ENCODE results near the gene SMIM41. TPM values are rescaled to one million over a fixed set of nuclear protein-coding genes. Genes with fewer than 3 reads are reported as not detected.

The SMIM41 gene
- total RNA-seq, 1 experiment from 2014 or later: not detected

DNA sequence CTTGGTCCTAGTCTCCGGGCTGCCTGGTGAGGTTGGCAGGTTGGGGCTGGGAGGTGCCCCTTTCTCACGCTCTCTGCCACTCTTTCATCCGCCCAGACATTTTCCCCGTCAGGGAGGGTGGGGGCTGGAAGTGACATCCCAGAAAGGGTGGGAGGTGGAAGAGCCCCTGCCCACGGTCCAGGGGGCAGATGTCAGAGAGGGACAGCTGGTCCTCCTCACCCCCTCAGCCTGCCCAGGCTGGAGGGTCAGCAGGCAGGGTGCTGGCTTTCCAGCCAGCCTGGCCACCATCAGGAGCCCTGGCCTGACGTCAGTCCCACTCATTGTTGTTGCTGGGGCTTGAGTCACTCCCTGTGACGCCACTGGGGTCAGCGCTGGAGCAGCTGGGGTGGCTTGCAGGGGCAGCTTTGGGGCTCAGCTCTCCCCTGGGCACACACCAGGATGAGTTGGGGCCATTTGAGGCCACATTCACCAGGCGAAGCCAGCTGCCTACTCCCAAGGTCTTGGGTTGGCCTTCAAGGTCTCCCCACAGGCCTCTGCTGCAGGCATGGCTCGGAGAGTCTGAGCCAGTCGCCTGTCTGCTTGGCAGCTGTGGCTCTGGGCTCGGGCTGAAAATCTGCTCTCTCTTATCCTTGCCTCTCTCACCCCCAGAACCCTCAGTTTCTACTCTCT, 15.4 kb upstream of the SMIM41 start:
- POLR2A ChIA-PET (ENCODE audit: unreplicated experiment): interaction anchor here (0.6 kb wide), 1 partner anchor 38 kb away, joined by 5 read pairs; no protein-coding TSS in a partner anchor
- Histone ChIP-seq H3K4me3 (ENCODE audit: low read length) (no peak overlapping the region), H3K9ac (ENCODE audit: low read length) (no peak overlapping the region), H3K27me3 (ENCODE audit: low read length) (no peaks in the 10 kb centered on the region), H3K79me2 (ENCODE audit: low read length) (no peaks in the 10 kb centered on the region), H2AFZ (ENCODE audit: low read length) (no peak overlapping the region), H3K4me2 (ENCODE audit: low read length) (no peak overlapping the region), H3K27ac (ENCODE audit: low read length) (no peak overlapping the region), H3K9me2 (replicated peaks; ENCODE audit: low read length) (no peaks in the 10 kb centered on the region), H3F3A (ENCODE audit: low read length, unreplicated experiment) (no peaks in the 10 kb centered on the region), H3K9me3 (ENCODE audit: low read length) (no peaks in the 10 kb centered on the region), H4K20me1 (ENCODE audit: low read length) (no peaks in the 10 kb centered on the region), H3K36me3 (ENCODE audit: low read depth, low read length) (no peaks in the 10 kb centered on the region; the same call in 1 of the 2 replicates), H3K4me1 (ENCODE audit: insufficient read depth, low read length) (0 out of 2 replicates have a peak, but pooled peaks cover 2% of the 10 kb centered on the region)
- ATAC-seq (no peak), DNase-seq (peak; percentile 18)
- CTCF ChIA-PET: interaction anchor here (0.6 kb wide), 1 partner anchor 87 kb away, joined by 6 read pairs; no protein-coding TSS in a partner anchor
- intact Hi-C loops (cut with micrococcal nuclease): no loop called here
- no TSS peak for BruUV-seq (replicated peaks)
- no peak for TF ChIP-seq EZH2phosphoT487 (IDR thresholded peaks at IDR 0.05; ENCODE audit: borderline replicate concordance, low read length)
- TF ChIP-seq, protein P1, sequence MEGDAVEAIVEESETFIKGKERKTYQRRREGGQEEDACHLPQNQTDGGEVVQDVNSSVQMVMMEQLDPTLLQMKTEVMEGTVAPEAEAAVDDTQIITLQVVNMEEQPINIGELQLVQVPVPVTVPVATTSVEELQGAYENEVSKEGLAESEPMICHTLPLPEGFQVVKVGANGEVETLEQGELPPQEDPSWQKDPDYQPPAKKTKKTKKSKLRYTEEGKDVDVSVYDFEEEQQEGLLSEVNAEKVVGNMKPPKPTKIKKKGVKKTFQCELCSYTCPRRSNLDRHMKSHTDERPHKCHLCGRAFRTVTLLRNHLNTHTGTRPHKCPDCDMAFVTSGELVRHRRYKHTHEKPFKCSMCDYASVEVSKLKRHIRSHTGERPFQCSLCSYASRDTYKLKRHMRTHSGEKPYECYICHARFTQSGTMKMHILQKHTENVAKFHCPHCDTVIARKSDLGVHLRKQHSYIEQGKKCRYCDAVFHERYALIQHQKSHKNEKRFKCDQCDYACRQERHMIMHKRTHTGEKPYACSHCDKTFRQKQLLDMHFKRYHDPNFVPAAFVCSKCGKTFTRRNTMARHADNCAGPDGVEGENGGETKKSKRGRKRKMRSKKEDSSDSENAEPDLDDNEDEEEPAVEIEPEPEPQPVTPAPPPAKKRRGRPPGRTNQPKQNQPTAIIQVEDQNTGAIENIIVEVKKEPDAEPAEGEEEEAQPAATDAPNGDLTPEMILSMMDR (conservative IDR thresholded peaks at IDR 0.05; ENCODE audit: low read depth, low read length): no peak
- no peak for TF ChIP-seq EZH2 (IDR thresholded peaks at IDR 0.05; ENCODE audit: low read length, unreplicated experiment)

DNA sequence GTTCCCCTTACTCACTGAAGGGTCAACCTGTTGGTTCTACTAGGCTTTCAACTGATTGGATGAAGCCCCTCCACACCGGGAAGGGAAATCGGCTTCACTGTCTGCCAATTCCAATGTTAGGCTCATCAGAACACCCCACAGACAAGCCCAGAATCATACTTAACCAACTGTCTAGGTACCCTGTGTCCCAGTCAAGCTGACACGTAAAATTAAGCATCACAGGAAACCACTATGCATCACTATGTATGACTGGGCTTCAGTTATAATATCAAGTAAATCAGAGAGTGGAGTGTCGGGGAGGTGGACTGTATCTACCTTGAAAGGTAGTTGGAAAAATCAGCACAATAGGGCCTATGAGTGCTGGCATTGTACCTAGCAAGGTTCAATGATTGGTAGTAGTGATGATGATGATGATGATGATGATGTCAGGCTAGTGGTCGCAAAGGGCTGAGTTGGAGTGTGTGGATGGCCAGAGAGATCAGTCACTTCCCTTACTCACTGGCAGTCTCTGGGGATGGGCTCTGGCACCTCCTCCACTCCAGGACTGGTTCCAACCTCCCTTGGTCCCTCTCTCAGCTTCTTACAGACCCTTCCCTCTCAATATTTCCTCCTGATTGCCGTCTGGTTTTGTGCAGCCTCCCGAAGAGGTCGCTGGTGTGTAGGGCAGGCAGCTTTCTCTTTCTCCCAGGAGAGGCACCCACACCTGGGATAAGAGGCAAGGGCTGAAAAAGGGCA, 13.0 kb upstream of the SMIM41 start:
- intact Hi-C loops (cut with micrococcal nuclease): no loop called here
- Histone ChIP-seq H3K4me3 (ENCODE audit: low read length) (no peak overlapping the region), H3K9me3 (ENCODE audit: low read length) (no peaks in the 10 kb centered on the region), H3K79me2 (ENCODE audit: low read length) (peaks cover 17% of the 10 kb centered on the region), H4K20me1 (ENCODE audit: low read length) (peaks cover 12% of the 10 kb centered on the region), H2AFZ (ENCODE audit: low read length) (no peak overlapping the region), H3K4me1 (ENCODE audit: insufficient read depth, low read length) (peaks cover 10% of the 10 kb centered on the region), H3K27ac (ENCODE audit: low read length) (no peak overlapping the region), H3F3A (ENCODE audit: low read length, unreplicated experiment) (no peaks in the 10 kb centered on the region), H3K9me2 (replicated peaks; ENCODE audit: low read length) (no peaks in the 10 kb centered on the region), H3K9ac (ENCODE audit: low read length) (no peak overlapping the region), H3K4me2 (ENCODE audit: low read length) (no peak overlapping the region), H3K36me3 (ENCODE audit: low read depth, low read length) (no peaks in the 10 kb centered on the region), H3K27me3 (ENCODE audit: low read length) (no peaks in the 10 kb centered on the region)
- DNase-seq (no peak), ATAC-seq (no peak)
- ChIA-PET CTCF (no interaction called here), POLR2A (ENCODE audit: unreplicated experiment) (no interaction called here)
- BruUV-seq (replicated peaks): no TSS peak
- TF ChIP-seq EZH2phosphoT487 (IDR thresholded peaks at IDR 0.05; ENCODE audit: borderline replicate concordance, low read length): no peak
- TF ChIP-seq EZH2 (IDR thresholded peaks at IDR 0.05; ENCODE audit: low read length, unreplicated experiment): no peak
- TF ChIP-seq, protein P1 (conservative IDR thresholded peaks at IDR 0.05; ENCODE audit: low read depth, low read length): no peak

DNA sequence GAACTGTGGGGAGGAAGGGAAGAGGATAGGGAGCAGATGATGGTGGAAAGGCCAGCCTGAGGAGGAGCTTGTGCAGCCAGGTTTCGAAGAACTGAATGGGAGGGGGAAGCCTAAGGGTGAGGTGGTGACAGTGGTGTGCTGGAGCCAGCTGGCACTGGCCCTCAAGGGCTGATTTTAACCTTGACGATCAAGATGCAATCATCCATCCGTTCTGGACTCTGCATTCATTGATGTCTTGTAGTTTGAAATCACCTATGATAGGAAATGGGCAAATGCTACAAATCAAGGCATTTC, 12.5 kb upstream of the SMIM41 start:
- Histone ChIP-seq H3K36me3 (ENCODE audit: low read depth, low read length) (peaks cover 1% of the 10 kb centered on the region; the same call in 1 of the 2 replicates), H3F3A (ENCODE audit: low read length, unreplicated experiment) (no peaks in the 10 kb centered on the region), H3K4me3 (ENCODE audit: low read length) (no peak overlapping the region), H3K79me2 (ENCODE audit: low read length) (peaks cover 22% of the 10 kb centered on the region), H3K9me2 (replicated peaks; ENCODE audit: low read length) (no peaks in the 10 kb centered on the region), H3K4me2 (ENCODE audit: low read length) (no peak overlapping the region), H4K20me1 (ENCODE audit: low read length) (peaks cover 16% of the 10 kb centered on the region), H2AFZ (ENCODE audit: low read length) (no peak overlapping the region), H3K4me1 (ENCODE audit: insufficient read depth, low read length) (peaks cover 10% of the 10 kb centered on the region), H3K9ac (ENCODE audit: low read length) (no peak overlapping the region), H3K27ac (ENCODE audit: low read length) (no peak overlapping the region), H3K27me3 (ENCODE audit: low read length) (no peaks in the 10 kb centered on the region), H3K9me3 (ENCODE audit: low read length) (no peaks in the 10 kb centered on the region)
- POLR2A ChIA-PET (ENCODE audit: unreplicated experiment): no interaction called here
- ATAC-seq (no peak), DNase-seq (no peak)
- intact Hi-C loops (cut with micrococcal nuclease): no loop called here
- BruUV-seq (replicated peaks): no TSS peak
- TF ChIP-seq EZH2 (IDR thresholded peaks at IDR 0.05; ENCODE audit: low read length, unreplicated experiment): no peak
- TF ChIP-seq EZH2phosphoT487 (IDR thresholded peaks at IDR 0.05; ENCODE audit: borderline replicate concordance, low read length): no peak
- TF ChIP-seq, protein P1 (conservative IDR thresholded peaks at IDR 0.05; ENCODE audit: low read depth, low read length): no peak
- CTCF ChIA-PET: no interaction called here

Data from PC-3 (cell line).